ENCODE data around the gene TIMP3.
A peak's percentile ranks its signal among the peaks of the same experiment; 100 is the strongest.

TIMP3 gene

GRCh38 chr22:32794449-32795213, 6.9 kb upstream of the TIMP3 start (continued):
- no peak for TF ChIP-seq ZSCAN5A (tag by site-specific recombination; IDR thresholded peaks at IDR 0.05)

- H3K4me3 ChIP-seq (ENCODE audit: low read depth, low read length), result no peak overlapping the region
- CTCF ChIA-PET, result interaction anchor here (0.5 to 11.0 kb wide), 23 partner anchors 11 to 819 kb away, joined by 3 to 251 read pairs (median 11); no protein-coding TSS in a partner anchor
Observed at GRCh38 chr22:32795214-32795596, 6.3 kb upstream of the TIMP3 start.

GRCh38 chr22:32796865-32797573, 4.5 kb upstream of the TIMP3 start:
- Histone ChIP-seq H3K4me3 (ENCODE audit: low read depth, low read length) (no peak overlapping the region), H3K9me3 (ENCODE audit: control insufficient read depth, insufficient read depth, low read depth, low read length) (no peaks in the 10 kb centered on the region), H3K36me3 (ENCODE audit: control insufficient read depth in 2 of 2, insufficient read depth in 1 of 2, low read length in 2 of 2) (no peaks in the 10 kb centered on the region), H3K4me1 (ENCODE audit: control insufficient read depth, insufficient read depth, low read length) (0 out of 2 replicates have a peak, but pooled peaks cover 2% of the 10 kb centered on the region), H3K27ac (ENCODE audit: extremely low read depth, low read depth, low read length) (no peak overlapping the region)
- POLR2A ChIA-PET, result interaction anchor here (1.0 to 1.4 kb wide), 4 partner anchors 137 to 322 kb away, joined by 3 to 8 read pairs (median 6); partner anchors contain the start of gene FBXO7
- CTCF ChIA-PET, result interaction anchor here (0.5 to 11.0 kb wide), 103 partner anchors 9 to 942 kb away, joined by 3 to 251 read pairs (median 4); no protein-coding TSS in a partner anchor
- TF ChIP-seq CTCF (tag by site-specific recombination; IDR thresholded peaks at IDR 0.05) (peak; percentile 86), ZNF398 (tag by site-specific recombination; IDR thresholded peaks at IDR 0.05) (no peak), ZNF580 (tag by site-specific recombination; IDR thresholded peaks at IDR 0.05) (no peak), ZNF621 (tag by site-specific recombination; IDR thresholded peaks at IDR 0.05) (no peak), ZNF239 (tag by site-specific recombination; IDR thresholded peaks at IDR 0.05) (no peak), RBAK (tag by site-specific recombination; IDR thresholded peaks at IDR 0.05) (no peak), EGR2 (tag by site-specific recombination; IDR thresholded peaks at IDR 0.05; ENCODE audit: low read depth) (peak; percentile 88), MZF1 (tag by site-specific recombination; IDR thresholded peaks at IDR 0.05; ENCODE audit: borderline replicate concordance) (no peak), ZBTB10 (tag by site-specific recombination; IDR thresholded peaks at IDR 0.05) (no peak), ZEB2 (tag by site-specific recombination; IDR thresholded peaks at IDR 0.05) (no peak), ZNF404 (tag by site-specific recombination; IDR thresholded peaks at IDR 0.05) (no peak), ZNF280D (tag by site-specific recombination; IDR thresholded peaks at IDR 0.05) (no peak), KLF8 (tag by site-specific recombination; IDR thresholded peaks at IDR 0.05) (peak; percentile 22; the same call in 1 of the 2 replicates)

More at GRCh38 chr22:32795214-32795596, 6.3 kb upstream of the TIMP3 start:
- POLR2A ChIA-PET, result no interaction called here
- no peaks in the 10 kb centered on the region for H3K9me3 ChIP-seq (ENCODE audit: control insufficient read depth, insufficient read depth, low read depth, low read length)
- TF ChIP-seq ATF2 (tag by site-specific recombination; IDR thresholded peaks at IDR 0.05; ENCODE audit: low read depth) (peak; percentile 74), ZNF10 (tag by site-specific recombination; IDR thresholded peaks at IDR 0.05) (no peak)
- no peak overlapping the region for H3K27ac ChIP-seq (ENCODE audit: extremely low read depth, low read depth, low read length)
- no peaks in the 10 kb centered on the region for H3K36me3 ChIP-seq (ENCODE audit: control insufficient read depth in 2 of 2, insufficient read depth in 1 of 2, low read length in 2 of 2)
- H3K4me1 ChIP-seq (ENCODE audit: control insufficient read depth, insufficient read depth, low read length), result 0 out of 2 replicates have a peak, but pooled peaks cover 2% of the 10 kb centered on the region

Data from HEK293 (cell line).